ENCODE measurements around the gene FBXL19.
"Not testable (repeated sequence)": the region's sequence is repeated elsewhere in the genome, so short reads cannot be mapped to it uniquely, and the experiment has no call there.

FBXL19 gene

DNA sequence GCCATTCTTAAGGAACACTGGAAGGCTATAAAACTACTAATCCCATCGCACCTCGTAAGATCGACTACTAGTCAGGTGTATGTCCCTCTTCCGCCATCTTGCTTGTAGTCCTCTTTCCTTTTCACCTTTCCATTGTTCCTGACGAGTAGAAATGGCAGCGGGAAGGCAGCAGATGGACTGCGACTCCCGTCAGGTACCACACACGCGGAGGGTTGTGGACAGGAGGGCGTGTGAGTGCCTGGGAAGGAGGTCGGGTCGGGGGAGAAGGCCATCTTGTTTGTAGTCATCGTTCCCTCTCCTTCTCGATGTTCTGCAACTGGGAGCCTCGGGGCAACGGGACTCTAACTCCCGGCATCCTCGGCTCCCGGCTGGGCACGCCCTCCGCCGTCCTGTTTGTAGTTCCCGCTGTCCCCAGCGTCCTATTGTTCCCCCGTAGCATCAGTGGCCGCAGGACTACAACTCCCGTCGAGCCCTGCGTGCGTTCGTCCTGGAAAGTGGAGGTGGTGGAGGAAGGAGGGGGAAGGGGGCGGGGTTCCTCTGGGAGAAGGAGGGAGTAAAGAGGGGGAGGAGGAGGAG lies 324 bp upstream of the FBXL19 start:
- DNase-seq (ENCODE audit: low read depth) = peak; percentile 95

DNA sequence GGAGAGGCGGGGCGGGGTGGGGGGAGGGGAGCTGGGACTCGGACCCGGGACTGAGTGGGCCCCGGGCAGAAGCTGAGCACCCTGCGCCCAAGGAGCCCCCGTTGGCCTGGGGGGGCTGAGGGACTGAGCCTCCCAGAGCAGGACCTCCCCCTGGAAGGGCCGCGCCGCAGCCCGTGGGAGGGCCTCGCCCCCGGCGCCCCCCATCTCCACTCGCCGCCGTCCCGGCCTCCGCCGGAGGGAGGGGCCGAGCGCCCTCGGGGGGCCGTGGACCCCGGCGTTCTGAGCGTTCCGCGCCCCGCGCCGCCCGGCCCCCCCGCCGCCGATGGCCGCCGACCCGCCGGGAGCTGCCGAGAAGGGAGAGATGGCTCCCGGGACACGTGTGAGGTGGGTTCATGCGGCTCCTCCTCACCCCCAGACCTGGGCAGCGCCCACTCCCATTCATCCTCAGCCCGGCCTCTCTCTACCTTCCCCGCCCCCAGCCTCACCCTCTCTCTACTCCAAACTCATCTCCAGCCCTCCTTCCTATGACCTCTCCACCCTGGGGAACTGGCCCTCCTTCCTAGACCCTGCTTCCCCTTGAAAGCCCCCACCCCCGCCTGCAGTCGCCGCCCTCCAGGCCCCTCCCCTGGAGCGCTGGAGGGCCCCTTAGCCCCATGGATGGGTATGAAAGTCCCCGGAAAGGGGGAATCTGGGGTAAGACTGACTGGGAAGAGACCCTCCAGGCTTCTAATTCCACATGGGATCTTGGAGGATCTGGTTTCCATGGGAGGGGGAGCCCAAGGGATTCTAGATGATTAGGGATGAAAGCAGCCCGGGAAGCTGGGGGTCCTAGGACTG lies 922 bp downstream of the FBXL19 start:
- DNase-seq (ENCODE audit: low read depth) = no peak

GRCh38 chr16:30924913-30925631 lies 1.7 kb downstream of the FBXL19 start:
- no peak for DNase-seq (ENCODE audit: low read depth)

- no peak for DNase-seq (ENCODE audit: low read depth)
Measured at GRCh38 chr16:30925632-30925987, 2.2 kb downstream of the FBXL19 start.

DNA sequence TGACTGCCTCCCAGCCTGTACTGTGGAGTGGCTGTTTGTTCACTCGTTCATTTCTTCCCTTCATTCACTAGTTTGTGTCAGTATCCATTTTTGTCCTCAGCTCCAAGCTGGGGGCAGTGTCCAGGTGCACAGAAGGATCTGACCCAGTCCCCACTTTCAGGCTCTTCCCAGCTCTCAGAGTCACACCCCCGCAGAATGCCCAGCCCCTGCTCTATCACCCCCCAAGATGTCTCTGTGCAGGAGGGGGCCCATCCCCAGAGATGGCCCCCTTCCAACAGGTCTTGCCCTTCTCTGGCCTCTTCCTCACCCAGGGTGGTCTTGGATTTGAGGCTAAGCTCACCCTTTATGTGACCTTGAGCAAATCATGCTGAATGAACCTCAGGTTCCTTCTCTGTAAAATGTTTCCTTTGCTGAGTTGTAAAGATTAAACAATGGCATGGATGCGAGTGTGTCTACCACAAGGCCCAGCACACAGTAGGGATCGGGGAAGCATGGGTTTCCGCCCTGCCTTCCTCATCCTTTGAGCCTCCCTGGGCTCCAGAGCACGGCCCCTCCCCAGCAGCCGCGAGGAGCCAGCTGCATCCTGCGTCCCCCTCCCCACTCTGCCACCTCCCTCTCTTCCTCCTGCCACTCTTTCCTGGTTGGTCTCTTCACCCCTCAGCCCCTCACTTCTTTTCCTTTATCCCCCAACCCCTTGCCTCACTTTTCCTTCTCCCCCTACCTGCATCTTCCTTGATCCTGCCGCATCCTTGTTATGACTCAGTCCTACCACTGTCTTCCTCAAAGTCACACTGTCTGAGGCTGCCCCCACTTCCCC lies 2.8 kb downstream of the FBXL19 start:
- DNase-seq (ENCODE audit: low read depth) = no peak

DNA sequence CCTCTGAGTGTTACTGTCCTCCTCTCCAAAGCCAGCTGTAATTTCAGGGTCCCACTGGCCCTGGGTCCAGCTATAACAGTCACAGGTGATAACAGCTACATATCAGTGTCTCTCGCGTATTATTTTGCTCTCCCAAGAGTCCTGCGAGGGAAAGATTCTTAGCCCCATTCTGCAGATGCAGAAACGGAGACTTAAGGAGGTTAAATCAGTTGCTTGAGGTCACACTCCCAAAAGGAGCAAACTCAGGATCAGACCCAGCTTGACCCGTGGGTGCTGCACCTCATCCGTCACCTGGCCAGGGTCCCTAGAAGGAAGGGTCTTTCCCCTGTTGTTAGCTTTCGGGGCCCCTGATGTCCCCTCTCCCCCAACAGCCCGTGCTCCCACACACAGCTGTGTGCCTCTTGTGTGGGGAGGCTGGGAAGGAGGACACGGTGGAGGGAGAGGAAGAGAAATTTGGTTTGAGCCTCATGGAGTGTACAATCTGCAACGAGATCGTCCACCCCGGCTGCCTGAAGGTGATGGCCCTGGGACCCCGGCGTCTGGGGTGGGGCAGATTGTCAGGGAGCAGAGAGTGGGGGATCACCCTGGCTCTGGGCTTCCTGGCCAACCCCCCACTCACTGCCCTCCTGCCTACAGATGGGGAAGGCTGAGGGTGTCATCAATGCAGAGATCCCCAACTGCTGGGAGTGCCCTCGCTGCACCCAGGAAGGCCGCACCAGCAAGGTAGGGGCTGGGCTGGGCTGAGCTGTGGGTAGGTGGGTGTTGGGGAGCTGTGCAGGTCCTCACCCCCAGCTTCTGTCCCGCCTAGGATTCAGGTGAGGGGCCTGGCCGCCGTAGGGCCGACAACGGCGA lies 3.8 kb downstream of the FBXL19 start:
- DNase-seq (ENCODE audit: low read depth) = no peak

DNA sequence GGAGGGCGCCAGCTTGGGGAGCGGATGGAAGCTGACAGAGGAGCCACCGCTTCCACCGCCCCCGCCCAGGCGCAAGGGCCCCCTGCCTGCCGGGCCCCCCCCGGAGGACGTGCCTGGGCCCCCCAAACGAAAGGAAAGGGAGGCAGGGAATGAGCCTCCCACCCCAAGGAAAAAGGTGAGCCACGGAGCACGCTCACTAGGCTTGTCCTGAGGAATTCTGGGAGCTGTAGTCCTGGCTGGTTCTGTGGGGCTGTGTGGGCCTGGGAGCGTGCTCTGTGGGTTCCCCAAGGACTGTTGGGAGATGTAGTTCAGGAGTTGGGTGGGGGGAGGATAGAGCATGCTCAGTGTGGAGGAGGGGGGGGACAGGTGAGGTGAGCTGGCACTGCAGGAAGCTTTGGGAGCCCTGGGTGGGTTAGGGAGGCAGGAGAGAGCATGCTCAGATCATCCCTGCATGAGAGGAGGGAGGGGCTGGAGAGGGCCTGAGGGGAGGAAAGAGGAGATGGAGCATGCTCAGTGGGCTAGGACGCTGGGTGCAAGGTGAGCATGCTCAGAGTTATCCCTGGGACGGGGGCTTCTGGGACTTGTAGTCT lies 4.5 kb downstream of the FBXL19 start:
- no peak for DNase-seq (ENCODE audit: low read depth)

- DNase-seq (ENCODE audit: low read depth) = no peak
Measured at GRCh38 chr16:30928390-30928789, 5.0 kb downstream of the FBXL19 start.

GRCh38 chr16:30929167-30929566 lies 5.8 kb downstream of the FBXL19 start:
- no peak for DNase-seq (ENCODE audit: low read depth)

DNA sequence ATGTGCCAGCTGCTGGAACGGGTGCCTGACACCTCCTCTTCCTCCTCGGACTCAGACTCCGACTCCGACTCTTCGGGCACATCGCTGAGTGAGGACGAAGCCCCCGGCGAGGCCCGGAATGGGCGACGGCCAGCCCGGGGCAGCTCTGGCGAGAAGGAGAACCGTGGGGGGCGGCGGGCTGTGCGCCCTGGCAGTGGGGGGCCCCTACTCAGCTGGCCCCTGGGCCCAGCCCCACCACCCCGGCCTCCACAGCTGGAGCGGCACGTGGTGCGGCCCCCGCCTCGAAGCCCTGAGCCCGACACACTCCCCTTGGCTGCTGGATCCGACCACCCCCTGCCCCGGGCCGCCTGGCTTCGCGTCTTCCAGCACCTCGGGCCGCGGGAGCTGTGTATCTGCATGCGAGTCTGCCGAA lies 6.8 kb downstream of the FBXL19 start:
- no peak for DNase-seq (ENCODE audit: low read depth)

GRCh38 chr16:30931068-30931650 lies 7.8 kb downstream of the FBXL19 start:
- no peak for DNase-seq (ENCODE audit: low read depth)

- no peak for DNase-seq (ENCODE audit: low read depth)
Measured at GRCh38 chr16:30934827-30935557, 11.6 kb downstream of the FBXL19 start.

- DNase-seq (ENCODE audit: low read depth) = no peak
Measured at GRCh38 chr16:30937692-30938091, 14.3 kb downstream of the FBXL19 start.

- DNase-seq (ENCODE audit: low read depth) = not testable (repeated sequence)
Measured at GRCh38 chr16:30939571-30939970, 16.2 kb downstream of the FBXL19 start.

GRCh38 chr16:30941600-30942425 lies 18.4 kb downstream of the FBXL19 start:
- DNase-seq (ENCODE audit: low read depth) = peak; percentile 44

DNA sequence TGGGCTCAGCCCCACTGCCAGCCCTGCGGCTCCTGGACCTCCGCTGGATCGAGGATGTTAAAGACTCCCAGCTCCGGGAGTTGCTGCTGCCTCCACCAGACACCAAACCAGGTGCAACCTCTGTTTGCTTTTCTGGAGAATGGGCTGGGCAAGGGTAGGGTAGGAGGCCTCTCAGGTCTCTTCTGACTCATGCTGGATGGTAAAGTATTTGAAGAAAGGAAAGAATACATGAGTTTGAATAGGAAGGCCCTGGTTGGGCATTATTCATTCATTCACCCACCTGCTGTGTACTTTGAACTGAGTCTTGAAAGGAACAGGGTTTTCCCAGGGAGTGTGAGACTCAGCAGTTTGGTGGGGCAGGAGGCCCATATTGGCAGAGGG lies 19.0 kb downstream of the FBXL19 start:
- DNase-seq (ENCODE audit: low read depth) = no peak

- no peak for DNase-seq (ENCODE audit: low read depth)
Measured at GRCh38 chr16:30944352-30944751, 21.0 kb downstream of the FBXL19 start.

DNA sequence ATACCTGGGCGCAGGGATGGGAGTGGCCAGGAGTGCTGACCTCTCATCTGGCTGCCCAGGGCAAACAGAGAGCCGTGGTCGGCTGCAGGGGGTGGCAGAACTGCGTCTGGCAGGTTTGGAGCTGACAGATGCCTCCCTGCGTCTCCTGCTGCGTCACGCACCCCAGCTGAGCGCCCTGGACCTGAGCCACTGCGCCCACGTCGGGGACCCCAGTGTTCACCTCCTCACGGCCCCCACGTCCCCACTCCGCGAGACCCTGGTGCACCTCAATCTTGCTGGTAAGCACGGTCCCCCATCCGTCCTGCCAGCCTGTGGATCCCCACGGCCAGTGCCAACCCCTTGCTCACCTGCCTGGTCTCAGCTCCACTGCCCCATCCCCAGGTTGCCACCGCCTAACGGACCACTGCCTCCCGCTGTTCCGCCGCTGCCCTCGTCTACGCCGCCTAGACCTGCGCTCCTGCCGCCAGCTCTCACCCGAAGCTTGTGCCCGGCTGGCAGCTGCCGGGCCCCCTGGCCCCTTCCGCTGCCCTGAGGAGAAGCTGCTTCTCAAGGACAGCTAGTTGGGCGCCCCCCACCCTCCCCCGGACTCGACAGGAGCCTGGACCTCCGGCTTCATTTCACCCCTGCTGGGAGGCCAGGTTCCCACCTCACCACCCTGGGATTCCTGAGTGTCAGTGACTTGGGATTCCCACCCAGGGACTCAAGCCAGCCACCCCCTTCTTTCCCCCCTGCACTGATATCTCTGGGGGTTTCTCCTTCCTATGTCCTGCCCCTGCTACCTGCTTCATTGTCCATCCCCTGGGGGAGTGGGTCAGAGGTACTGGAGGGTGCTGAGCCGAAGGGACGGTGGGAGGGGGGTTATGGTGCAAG lies 23.5 kb downstream of the FBXL19 start:
- DNase-seq (ENCODE audit: low read depth) = no peak

Measured in stimulated activated CD4-positive, alpha-beta T cell treated with anti-CD3 and anti-CD28 coated beads, Interleukin-2, amount 100 ng/mL, for 4 hours (primary cell).